HUES64 (cell line): ENCODE data around the gene PLA2G6.
"Not testable (repeated sequence)": the region's sequence is repeated elsewhere in the genome, so short reads cannot be mapped to it uniquely, and the experiment has no call there.

Source experiments
- H3K27ac ChIP-seq: 2 replicates; pipeline ENCODE4 v1.7.0; 2013; ENCODE audit warnings: low read depth, low read length, inconsistent platforms
- H3K27me3 ChIP-seq: 2 replicates; pipeline ENCODE4 v1.6.1; 2013; ENCODE audit warnings: mild to moderate bottlenecking, low read length; ENCODE audit not compliant: insufficient read depth
- H3K36me3 ChIP-seq: 2 replicates; pipeline ENCODE4 v1.6.1; 2013; ENCODE audit warnings: mild to moderate bottlenecking, low read length; ENCODE audit not compliant: insufficient read depth
- H3K4me1 ChIP-seq: 2 replicates; pipeline ENCODE4 v1.6.1; 2013; ENCODE audit warnings: mild to moderate bottlenecking, low read length, moderate library complexity; ENCODE audit not compliant: insufficient read depth
- H3K4me3 ChIP-seq: 2 replicates; pipeline ENCODE4 v1.5.1; 2013; ENCODE audit warnings: mild to moderate bottlenecking, low read length, moderate library complexity
- H3K9ac ChIP-seq: 2 replicates; pipeline ENCODE4 v1.6.1; 2013; ENCODE audit warnings: mild to moderate bottlenecking, low read depth, low read length
- H3K9me3 ChIP-seq: 2 replicates; pipeline ENCODE4 v1.6.1; 2013; ENCODE audit warnings: low read depth, low read length; ENCODE audit not compliant: insufficient read depth
- WGBS: fragments of 150-250, 120-280 bp; methylation state at CpG from one replicate; pipeline ENCODE4 v1.1.7; 2013; ENCODE audit warnings: missing lambda C conversion rate; 5-methylcytosine and 5-hydroxymethylcytosine counted together

Gene PLA2G6

GRCh38 chr22:38187413-38188212 lies 6.0 kb upstream of the PLA2G6 start:
- H3K27ac ChIP-seq: no peak overlapping the region
- H3K36me3 ChIP-seq: no peaks in the 10 kb centered on the region
- H3K4me3 ChIP-seq: no peak overlapping the region
- 91% methylated on average over 10 of the region's 10 CpGs for WGBS
- H3K4me1 ChIP-seq: no peaks in the 10 kb centered on the region
- no peaks in the 10 kb centered on the region for H3K9me3 ChIP-seq
- H3K9ac ChIP-seq: no peak overlapping the region
- H3K27me3 ChIP-seq: no peaks in the 10 kb centered on the region; the same call in 1 of the 2 replicates

- Histone ChIP-seq H3K27me3 (no peaks in the 10 kb centered on the region; the same call in 1 of the 2 replicates), H3K9ac (no peak overlapping the region), H3K9me3 (no peaks in the 10 kb centered on the region), H3K27ac (no peak overlapping the region), H3K36me3 (no peaks in the 10 kb centered on the region), H3K4me1 (peaks cover 3% of the 10 kb centered on the region), H3K4me3 (no peak overlapping the region)
- WGBS: 81% methylated on average over 5 of the region's 5 CpGs
These were observed 4.8 kb upstream of the PLA2G6 start for GRCh38 chr22:38186429-38186828.

GRCh38 chr22:38184788-38185187 lies 3.2 kb upstream of the PLA2G6 start:
- H3K36me3 ChIP-seq: no peaks in the 10 kb centered on the region
- no peak overlapping the region for H3K27ac ChIP-seq
- no peak overlapping the region for H3K4me3 ChIP-seq
- WGBS: 80% methylated on average over 7 of the region's 7 CpGs
- H3K9ac ChIP-seq: no peak overlapping the region
- H3K27me3 ChIP-seq: no peaks in the 10 kb centered on the region
- no peaks in the 10 kb centered on the region for H3K9me3 ChIP-seq
- H3K4me1 ChIP-seq: peaks cover 14% of the 10 kb centered on the region

- Histone ChIP-seq H3K36me3 (no peaks in the 10 kb centered on the region), H3K27ac (peak overlapping the region; percentile 89), H3K27me3 (no peaks in the 10 kb centered on the region), H3K4me3 (peak overlapping the region; percentile 75), H3K9me3 (no peaks in the 10 kb centered on the region), H3K9ac (peak overlapping the region; percentile 95), H3K4me1 (peaks cover 19% of the 10 kb centered on the region)
- 40% methylated on average over 13 of the region's 14 CpGs for WGBS
These were observed 683 bp downstream of the PLA2G6 start for GRCh38 chr22:38180841-38181452.

GRCh38 chr22:38178605-38178937 lies 3.1 kb downstream of the PLA2G6 start:
- peaks cover 19% of the 10 kb centered on the region for H3K4me1 ChIP-seq
- WGBS: 94% methylated on average over 7 of the region's 7 CpGs
- not testable (repeated sequence) for H3K36me3 ChIP-seq, H3K9me3 ChIP-seq, H3K27ac ChIP-seq, H3K4me3 ChIP-seq, H3K27me3 ChIP-seq, H3K9ac ChIP-seq

GRCh38 chr22:38177926-38178604 lies 3.6 kb downstream of the PLA2G6 start:
- WGBS: 69% methylated on average over 15 of the region's 15 CpGs
- H3K9ac ChIP-seq: peak overlapping the region; percentile 27

GRCh38 chr22:38177571-38177925 lies 4.1 kb downstream of the PLA2G6 start:
- Histone ChIP-seq H3K4me1 (peaks cover 19% of the 10 kb centered on the region), H3K27ac (peak overlapping the region; percentile 72; the same call in 1 of the 2 replicates), H3K9ac (peak overlapping the region; percentile 27; the same call in 1 of the 2 replicates)
- H3K4me3 ChIP-seq, H3K27me3 ChIP-seq, H3K9me3 ChIP-seq, H3K36me3 ChIP-seq: not testable (repeated sequence)
- WGBS: 91% methylated on average over 9 of the region's 9 CpGs

More at GRCh38 chr22:38177926-38178604, 3.6 kb downstream of the PLA2G6 start:
- H3K36me3 ChIP-seq: no peaks in the 10 kb centered on the region
- H3K4me3 ChIP-seq: no peak overlapping the region
- H3K27ac ChIP-seq: peak overlapping the region; percentile 72
- H3K9me3 ChIP-seq: no peaks in the 10 kb centered on the region
- H3K27me3 ChIP-seq: no peaks in the 10 kb centered on the region
- H3K4me1 ChIP-seq: peaks cover 19% of the 10 kb centered on the region

GRCh38 chr22:38177044-38177443 lies 4.6 kb downstream of the PLA2G6 start:
- WGBS: 90% methylated on average over 4 of the region's 4 CpGs

GRCh38 chr22:38176170-38176741 lies 5.4 kb downstream of the PLA2G6 start:
- no peak overlapping the region for H3K9ac ChIP-seq
- no peaks in the 10 kb centered on the region for H3K9me3 ChIP-seq
- H3K4me3 ChIP-seq: no peak overlapping the region
- no peaks in the 10 kb centered on the region for H3K36me3 ChIP-seq
- H3K27ac ChIP-seq: no peak overlapping the region
- no peaks in the 10 kb centered on the region for H3K27me3 ChIP-seq
- peaks cover 15% of the 10 kb centered on the region for H3K4me1 ChIP-seq
- 92% methylated on average over 14 of the region's 14 CpGs for WGBS

More at GRCh38 chr22:38177044-38177443, 4.6 kb downstream of the PLA2G6 start:
- Histone ChIP-seq H3K4me3 (no peak overlapping the region), H3K9ac (no peak overlapping the region), H3K9me3 (no peaks in the 10 kb centered on the region), H3K27me3 (no peaks in the 10 kb centered on the region), H3K4me1 (peaks cover 16% of the 10 kb centered on the region), H3K27ac (no peak overlapping the region), H3K36me3 (no peaks in the 10 kb centered on the region)

GRCh38 chr22:38175206-38176118 lies 6.2 kb downstream of the PLA2G6 start:
- WGBS: 93% methylated on average over 17 of the region's 17 CpGs
- Histone ChIP-seq H3K4me1 (peaks cover 10% of the 10 kb centered on the region), H3K36me3 (no peaks in the 10 kb centered on the region), H3K9me3 (no peaks in the 10 kb centered on the region), H3K9ac (0 out of 2 replicates have a peak overlapping the region, but pooled peaks have one; percentile 33), H3K27ac (no peak overlapping the region), H3K27me3 (no peaks in the 10 kb centered on the region), H3K4me3 (no peak overlapping the region)
